ENCODE results near the gene GAS7. TPM values are rescaled to one million over a fixed set of nuclear protein-coding genes. Genes with fewer than 3 reads are reported as not detected.

Gene GAS7
- total RNA-seq, 2 donors from 2014 or later, result 1.1 to 5.2 TPM

DNA sequence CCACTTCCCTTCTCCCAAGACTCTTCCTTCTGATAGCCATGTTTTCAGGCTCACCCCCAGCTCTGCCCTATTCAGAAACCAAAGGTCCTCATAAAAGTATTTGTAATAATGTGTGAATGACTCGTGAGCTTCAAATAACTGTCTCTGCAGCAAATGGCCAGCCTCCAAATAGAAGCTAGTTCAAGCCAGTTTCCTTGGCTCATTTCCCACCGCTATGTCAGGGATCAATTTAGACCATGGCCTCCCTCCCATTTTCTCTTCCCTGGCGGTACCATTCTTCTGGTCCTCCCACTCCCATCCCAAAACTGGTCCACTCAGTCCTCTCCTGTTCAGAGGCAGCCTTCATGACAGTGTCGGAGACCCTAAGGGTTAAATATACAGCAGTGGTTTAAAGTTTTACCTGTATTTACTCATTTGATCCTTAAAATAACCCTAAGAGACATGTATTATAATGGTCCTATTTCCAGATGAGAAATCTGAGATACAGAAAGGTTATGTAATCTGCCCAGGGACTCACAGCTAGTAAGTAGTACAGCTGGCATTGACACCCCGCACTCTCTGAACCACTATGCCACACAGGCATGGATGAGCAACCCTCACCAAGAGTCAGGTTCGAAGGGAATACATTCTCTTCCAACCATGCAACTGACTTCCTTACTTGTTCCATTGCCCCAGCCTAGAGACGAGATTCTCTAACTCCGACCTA is 42.9 kb downstream of the GAS7 start:
- H3K27me3 Mint-ChIP-seq, result peaks cover 20% of the 10 kb centered on the region
- H3K4me3 Mint-ChIP-seq, result no peak overlapping the region
- H3K27ac Mint-ChIP-seq, result no peak overlapping the region
- H3K36me3 Mint-ChIP-seq (ENCODE audit: low read depth), result no peaks in the 10 kb centered on the region
- H3K9me3 ChIP-seq (ENCODE audit: control insufficient read depth, low read length, poor library complexity, severe bottlenecking), result no peaks in the 10 kb centered on the region
- no peaks in the 10 kb centered on the region for H3K4me1 Mint-ChIP-seq
- ATAC-seq (no peak), DNase-seq (no peak)

- no peaks in the 10 kb centered on the region for H3K9me3 ChIP-seq (ENCODE audit: control insufficient read depth, low read length, poor library complexity, severe bottlenecking)
- Mint-ChIP-seq H3K27me3 (peaks cover 12% of the 10 kb centered on the region), H3K4me3 (no peak overlapping the region), H3K27ac (no peak overlapping the region), H3K4me1 (peaks cover 5% of the 10 kb centered on the region), H3K36me3 (ENCODE audit: low read depth) (no peaks in the 10 kb centered on the region)
- DNase-seq, result no peak
- ATAC-seq, result peak; percentile 62
Observed at GRCh38 chr17:10151667-10152496, 46.5 kb downstream of the GAS7 start.

GRCh38 chr17:10149573-10150399 is 48.6 kb downstream of the GAS7 start:
- H3K27me3 Mint-ChIP-seq, result peaks cover 5% of the 10 kb centered on the region
- no peaks in the 10 kb centered on the region for H3K36me3 Mint-ChIP-seq (ENCODE audit: low read depth)
- no peak overlapping the region for H3K27ac Mint-ChIP-seq
- H3K4me3 Mint-ChIP-seq, result no peak overlapping the region
- ATAC-seq (peak; percentile 37), DNase-seq (no peak)
- peaks cover 5% of the 10 kb centered on the region for H3K4me1 Mint-ChIP-seq
- no peaks in the 10 kb centered on the region for H3K9me3 ChIP-seq (ENCODE audit: control insufficient read depth, low read length, poor library complexity, severe bottlenecking)

DNA sequence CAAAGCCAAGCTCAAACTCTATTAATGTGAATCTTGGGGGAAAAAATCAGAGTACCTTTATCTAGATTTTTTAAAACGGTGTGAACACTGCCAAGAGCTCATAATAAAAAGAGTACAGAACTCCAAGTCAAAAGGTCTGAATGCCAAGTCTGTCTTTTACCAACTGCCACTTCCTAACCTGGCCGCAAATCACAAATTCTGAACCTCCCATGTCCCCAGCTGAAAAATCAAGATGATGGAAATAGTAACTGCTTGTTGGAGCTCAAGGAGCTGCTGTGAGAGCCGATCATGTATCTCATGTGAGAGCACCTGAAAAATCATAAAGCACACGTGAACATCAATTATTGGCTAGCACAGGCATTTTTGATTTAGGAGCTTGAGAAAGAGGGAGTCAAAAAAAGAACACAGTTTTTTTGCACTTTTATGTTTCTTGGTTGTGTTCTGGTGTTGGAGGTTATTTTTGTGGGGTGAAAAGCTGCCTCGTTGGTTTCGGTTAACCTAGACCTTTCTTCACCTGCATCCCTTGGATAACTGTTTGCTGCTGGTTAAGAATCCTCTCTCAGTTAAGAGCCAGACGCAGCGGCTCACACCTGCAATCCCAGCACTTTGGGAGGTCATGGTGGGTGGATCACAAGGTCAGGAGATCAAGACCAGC is 50.5 kb downstream of the GAS7 start:
- DNase-seq, result no peak
- H3K27ac Mint-ChIP-seq, result no peak overlapping the region
- H3K36me3 Mint-ChIP-seq (ENCODE audit: low read depth), result no peaks in the 10 kb centered on the region
- H3K4me1 Mint-ChIP-seq, result peaks cover 5% of the 10 kb centered on the region
- no peak overlapping the region for H3K4me3 Mint-ChIP-seq
- no peak for ATAC-seq
- H3K27me3 Mint-ChIP-seq, result peaks cover 9% of the 10 kb centered on the region
- no peaks in the 10 kb centered on the region for H3K9me3 ChIP-seq (ENCODE audit: control insufficient read depth, low read length, poor library complexity, severe bottlenecking)

GRCh38 chr17:10147040-10147439 is 51.4 kb downstream of the GAS7 start:
- H3K9me3 ChIP-seq (ENCODE audit: control insufficient read depth, low read length, poor library complexity, severe bottlenecking), result no peaks in the 10 kb centered on the region
- no peak overlapping the region for H3K27ac Mint-ChIP-seq
- DNase-seq, result no peak
- H3K4me1 Mint-ChIP-seq, result peaks cover 5% of the 10 kb centered on the region
- H3K27me3 Mint-ChIP-seq, result peaks cover 9% of the 10 kb centered on the region
- H3K36me3 Mint-ChIP-seq (ENCODE audit: low read depth), result no peaks in the 10 kb centered on the region
- ATAC-seq, result no peak
- H3K4me3 Mint-ChIP-seq, result no peak overlapping the region

DNA sequence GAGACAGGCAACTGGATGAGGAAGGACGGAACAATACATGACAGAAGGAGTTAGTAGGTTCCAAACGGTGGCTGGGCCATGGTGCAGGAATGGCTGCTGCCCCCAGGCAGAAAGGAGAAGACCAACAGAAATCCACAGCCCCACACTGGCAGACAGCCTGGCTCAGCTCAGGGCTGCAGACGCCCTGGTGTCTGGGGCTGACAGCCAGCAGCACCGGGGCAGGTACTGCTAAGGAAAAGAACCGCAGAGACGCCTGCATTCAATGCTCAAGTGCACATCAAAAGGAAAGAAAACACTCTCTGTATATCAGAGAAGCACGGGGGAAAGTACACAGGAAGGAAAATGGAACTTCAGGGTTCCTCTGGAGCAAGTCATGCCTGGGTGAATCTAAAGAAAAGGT is 53.4 kb downstream of the GAS7 start:
- H3K9me3 ChIP-seq (ENCODE audit: control insufficient read depth, low read length, poor library complexity, severe bottlenecking), result no peaks in the 10 kb centered on the region
- no peak overlapping the region for H3K27ac Mint-ChIP-seq
- no peak for ATAC-seq
- DNase-seq, result no peak
- H3K27me3 Mint-ChIP-seq, result peaks cover 10% of the 10 kb centered on the region
- peaks cover 2% of the 10 kb centered on the region for H3K4me1 Mint-ChIP-seq
- no peaks in the 10 kb centered on the region for H3K36me3 Mint-ChIP-seq (ENCODE audit: low read depth)
- H3K4me3 Mint-ChIP-seq, result no peak overlapping the region

- no peaks in the 10 kb centered on the region for H3K36me3 Mint-ChIP-seq (ENCODE audit: low read depth)
Observed at GRCh38 chr17:10144456-10144855, 54.0 kb downstream of the GAS7 start.

GRCh38 chr17:10141436-10141835 is 57.0 kb downstream of the GAS7 start:
- Mint-ChIP-seq H3K36me3 (ENCODE audit: low read depth) (no peaks in the 10 kb centered on the region), H3K27me3 (peaks cover 16% of the 10 kb centered on the region), H3K27ac (no peak overlapping the region), H3K4me3 (no peak overlapping the region), H3K4me1 (no peaks in the 10 kb centered on the region)
- H3K9me3 ChIP-seq (ENCODE audit: control insufficient read depth, low read length, poor library complexity, severe bottlenecking), result no peaks in the 10 kb centered on the region
- ATAC-seq (no peak), DNase-seq (no peak)

More at GRCh38 chr17:10144456-10144855, 54.0 kb downstream of the GAS7 start:
- no peak overlapping the region for H3K27ac Mint-ChIP-seq
- H3K9me3 ChIP-seq (ENCODE audit: control insufficient read depth, low read length, poor library complexity, severe bottlenecking), result no peaks in the 10 kb centered on the region
- DNase-seq (no peak), ATAC-seq (no peak)
- H3K4me3 Mint-ChIP-seq, result no peak overlapping the region
- H3K27me3 Mint-ChIP-seq, result peaks cover 16% of the 10 kb centered on the region
- no peaks in the 10 kb centered on the region for H3K4me1 Mint-ChIP-seq

GRCh38 chr17:10139577-10139976 is 58.8 kb downstream of the GAS7 start:
- peaks cover 9% of the 10 kb centered on the region for H3K27me3 Mint-ChIP-seq
- H3K4me3 Mint-ChIP-seq, result no peak overlapping the region
- H3K9me3 ChIP-seq (ENCODE audit: control insufficient read depth, low read length, poor library complexity, severe bottlenecking), result no peaks in the 10 kb centered on the region
- no peak overlapping the region for H3K27ac Mint-ChIP-seq
- no peak for DNase-seq
- no peaks in the 10 kb centered on the region for H3K36me3 Mint-ChIP-seq (ENCODE audit: low read depth)
- H3K4me1 Mint-ChIP-seq, result no peaks in the 10 kb centered on the region
- no peak for ATAC-seq

DNA sequence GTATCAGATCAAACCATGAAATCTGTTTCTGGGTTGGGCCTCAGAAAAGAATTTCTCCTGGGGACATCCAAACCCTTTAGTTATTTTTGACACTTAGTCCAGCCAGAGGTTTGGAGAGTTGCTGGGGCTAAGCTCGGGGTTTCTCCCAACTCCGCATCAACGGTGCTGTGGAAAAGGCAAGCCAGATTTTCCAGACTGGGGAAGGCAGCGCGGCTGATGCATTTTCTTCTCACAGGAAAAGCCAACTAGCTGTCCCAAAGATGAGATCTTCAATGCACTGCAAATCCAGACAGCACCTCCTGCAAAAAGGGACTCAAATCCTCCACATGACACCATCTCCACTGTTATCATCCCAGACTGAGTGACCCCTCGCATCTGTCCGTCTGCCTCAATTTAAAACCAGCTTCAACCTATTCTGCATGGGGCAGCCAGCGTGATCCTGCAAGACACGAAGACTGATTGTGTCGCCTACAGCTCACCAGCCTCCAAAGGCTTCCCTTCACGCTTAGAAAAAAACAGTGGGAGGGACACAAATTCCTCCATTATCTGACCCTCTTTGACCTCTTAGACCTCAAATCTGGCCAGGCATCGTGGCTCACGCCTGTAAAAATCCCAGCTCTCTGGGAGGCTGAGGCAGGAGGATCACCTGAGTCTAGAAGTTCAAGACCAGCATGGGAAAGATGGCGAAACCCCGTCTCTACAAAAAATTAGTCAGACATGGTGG is 62.0 kb downstream of the GAS7 start:
- no peaks in the 10 kb centered on the region for H3K36me3 Mint-ChIP-seq (ENCODE audit: low read depth)
- no peak overlapping the region for H3K4me3 Mint-ChIP-seq
- H3K9me3 ChIP-seq (ENCODE audit: control insufficient read depth, low read length, poor library complexity, severe bottlenecking), result no peaks in the 10 kb centered on the region
- H3K4me1 Mint-ChIP-seq, result no peaks in the 10 kb centered on the region
- H3K27me3 Mint-ChIP-seq, result peaks cover 8% of the 10 kb centered on the region
- H3K27ac Mint-ChIP-seq, result no peak overlapping the region
- DNase-seq (no peak), ATAC-seq (no peak)

DNA sequence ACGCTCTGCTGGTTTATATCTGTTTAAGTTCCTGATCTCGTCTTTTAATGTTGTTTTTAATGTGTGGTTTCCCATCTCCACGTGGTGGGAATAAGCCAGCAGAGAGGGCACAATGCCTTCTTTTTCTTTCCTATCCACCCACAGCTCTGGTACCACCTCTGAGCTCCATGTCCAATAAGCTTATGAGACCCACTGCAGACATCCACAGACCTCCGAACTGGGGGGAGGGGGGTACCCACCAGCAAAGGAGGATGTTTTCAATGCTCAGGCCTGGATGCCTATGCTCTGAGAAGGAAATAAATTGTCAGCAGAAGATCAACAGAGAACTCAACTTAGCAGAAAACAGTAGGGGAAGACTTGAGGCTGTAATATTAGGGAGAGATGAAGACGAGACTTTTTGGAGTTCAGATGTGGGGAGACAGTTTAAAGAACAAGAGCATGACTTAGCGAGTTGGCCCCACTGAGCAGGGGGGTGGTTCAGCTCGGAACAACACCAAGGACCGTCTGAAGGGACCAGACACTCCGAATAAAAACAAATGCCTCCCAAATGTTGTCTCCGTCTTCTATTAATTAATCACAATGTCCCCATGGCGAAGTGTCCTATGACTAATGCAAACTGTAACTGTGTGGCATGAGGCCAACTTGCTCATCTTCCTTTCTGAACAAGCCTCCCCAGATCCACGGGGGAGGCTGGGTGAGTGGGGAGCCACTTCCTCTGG is 62.7 kb downstream of the GAS7 start:
- no peaks in the 10 kb centered on the region for H3K9me3 ChIP-seq (ENCODE audit: control insufficient read depth, low read length, poor library complexity, severe bottlenecking)
- Mint-ChIP-seq H3K4me1 (no peaks in the 10 kb centered on the region), H3K36me3 (ENCODE audit: low read depth) (no peaks in the 10 kb centered on the region), H3K4me3 (no peak overlapping the region), H3K27ac (no peak overlapping the region), H3K27me3 (peaks cover 8% of the 10 kb centered on the region)
- DNase-seq (no peak), ATAC-seq (no peak)

DNA sequence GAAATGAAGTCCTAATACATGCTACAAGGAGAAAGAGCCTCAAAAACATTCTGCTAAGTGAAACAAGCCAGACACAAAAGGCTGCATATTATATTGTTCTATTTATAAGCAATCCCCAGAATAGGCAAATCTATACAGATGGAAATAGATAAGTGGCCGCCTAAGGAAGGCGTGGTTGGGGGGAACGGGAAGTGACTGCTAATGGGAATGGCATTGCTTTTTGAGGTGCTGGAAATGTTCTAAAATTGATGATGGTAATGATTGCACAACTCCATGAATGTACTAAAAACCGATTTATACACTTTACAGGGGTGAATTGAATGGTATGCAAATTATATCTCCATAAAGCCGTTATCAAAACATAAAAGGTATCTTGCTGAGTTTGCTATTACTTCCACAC is 67.7 kb downstream of the GAS7 start:
- no peaks in the 10 kb centered on the region for H3K36me3 Mint-ChIP-seq (ENCODE audit: low read depth)
- no peaks in the 10 kb centered on the region for H3K27me3 Mint-ChIP-seq
- no peak overlapping the region for H3K27ac Mint-ChIP-seq

More for the DNA sequence above, 67.7 kb downstream of the GAS7 start:
- ATAC-seq (no peak), DNase-seq (no peak)
- H3K4me1 Mint-ChIP-seq, result no peaks in the 10 kb centered on the region
- H3K9me3 ChIP-seq (ENCODE audit: control insufficient read depth, low read length, poor library complexity, severe bottlenecking), result no peaks in the 10 kb centered on the region
- no peak overlapping the region for H3K4me3 Mint-ChIP-seq
